HG03432 (cell line): ENCODE results near the gene GRM4.
"Not testable (repeated sequence)": the region's sequence is repeated elsewhere in the genome, so short reads cannot be mapped to it uniquely, and the experiment has no call there.

Experiments used
- ATAC-seq: cut with Tn5 transposase; IDR thresholded peaks from one replicate; pipeline ENCODE4 v1.9.1; 2021; ENCODE audit warnings: mild to moderate bottlenecking, moderate library complexity; ENCODE audit not compliant: unreplicated experiment

GRM4 gene

GRCh38 chr6:34146021-34146782 lies at the start of gene GRM4:
GRM4 (minus strand) TSS chr6:34146087; CDS start chr6:34133496, 12,591 bp downstream.
- no peak for ATAC-seq

DNA sequence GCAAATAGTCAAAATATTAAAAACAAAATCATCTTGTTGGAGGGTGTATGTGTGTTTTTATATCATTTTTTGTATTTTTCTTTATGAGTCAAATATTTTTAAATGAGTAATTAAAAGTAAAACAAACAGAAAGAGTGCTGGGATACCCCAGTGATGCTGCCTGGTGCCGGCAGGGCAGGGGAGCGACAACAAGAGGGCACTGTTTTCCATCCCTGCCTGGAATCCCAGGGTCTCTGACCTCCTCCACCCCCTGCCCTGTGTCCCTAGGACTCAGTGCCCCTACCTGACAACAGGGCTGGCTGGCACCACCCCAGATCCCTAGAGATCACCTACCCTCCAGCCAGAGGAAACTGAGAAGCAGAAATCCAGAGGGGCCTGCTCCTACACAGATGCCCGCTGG lies 48.9 kb upstream of the GRM4 start:
- ATAC-seq: no peak

- ATAC-seq: no peak
Observed at GRCh38 chr6:34190504-34191122, 44.7 kb upstream of the GRM4 start.

GRCh38 chr6:34189806-34190503 lies 44.1 kb upstream of the GRM4 start:
- no peak for ATAC-seq

GRCh38 chr6:34184726-34185125 lies 38.8 kb upstream of the GRM4 start:
- ATAC-seq: not testable (repeated sequence)

GRCh38 chr6:34182751-34183531 lies 37.1 kb upstream of the GRM4 start:
- ATAC-seq: no peak

DNA sequence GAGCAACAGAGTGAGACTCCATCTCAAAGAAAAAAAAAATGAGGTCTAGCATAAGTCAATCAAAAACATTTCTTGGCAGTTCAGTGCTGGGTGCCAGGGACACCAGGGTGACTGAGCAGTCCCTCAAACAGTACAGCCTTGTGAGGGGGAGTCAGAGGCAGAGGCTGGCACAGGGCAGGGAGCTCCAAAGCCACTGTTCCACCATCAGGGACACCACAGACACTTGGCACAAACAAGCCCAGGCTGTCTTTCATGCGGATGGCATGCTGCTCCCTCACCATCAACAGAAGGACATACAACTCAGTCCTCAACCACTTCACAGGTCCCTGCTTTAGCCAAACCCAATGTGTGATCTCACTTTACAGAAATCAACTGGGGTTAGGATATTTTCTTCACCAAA lies 36.0 kb upstream of the GRM4 start:
- no peak for ATAC-seq

GRCh38 chr6:34179106-34179720 lies 33.3 kb upstream of the GRM4 start:
- no peak for ATAC-seq

DNA sequence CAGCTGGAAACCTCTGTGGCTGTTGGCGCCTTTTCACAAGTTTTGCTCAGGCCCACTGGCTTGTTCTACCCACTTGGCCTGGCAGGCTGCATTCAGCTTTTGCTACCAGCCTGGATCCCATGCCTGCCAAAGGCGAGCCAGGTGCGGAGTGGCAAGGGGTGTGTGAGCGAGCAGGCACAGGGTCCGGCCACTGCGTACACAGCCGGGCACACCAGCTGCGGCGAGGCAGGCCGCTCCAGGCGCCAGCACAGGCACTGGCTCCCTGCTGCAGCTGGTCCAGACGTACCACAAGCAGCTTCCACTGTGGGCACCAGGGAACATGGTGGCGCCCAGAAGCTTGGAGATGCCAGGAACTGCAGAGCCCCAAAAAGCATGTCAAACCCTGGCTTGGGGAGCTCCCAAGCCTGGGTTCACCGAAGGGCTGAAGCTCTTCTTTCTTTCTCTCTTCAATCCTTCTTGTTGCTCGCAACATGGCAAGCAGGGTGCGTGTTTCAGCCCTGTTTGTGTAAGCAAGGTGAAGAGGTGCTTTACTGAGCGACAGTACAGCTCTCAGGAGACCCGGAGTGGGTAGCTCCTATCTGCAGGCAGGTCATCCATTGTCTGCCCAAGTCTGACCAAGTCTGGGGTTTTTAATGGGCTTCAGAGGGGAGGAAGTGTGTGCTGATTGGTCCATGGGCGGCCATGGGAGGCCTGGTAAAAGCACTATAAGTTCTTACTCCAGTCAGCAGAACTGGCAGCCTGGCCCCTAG lies 32.6 kb upstream of the GRM4 start:
- no peak for ATAC-seq

DNA sequence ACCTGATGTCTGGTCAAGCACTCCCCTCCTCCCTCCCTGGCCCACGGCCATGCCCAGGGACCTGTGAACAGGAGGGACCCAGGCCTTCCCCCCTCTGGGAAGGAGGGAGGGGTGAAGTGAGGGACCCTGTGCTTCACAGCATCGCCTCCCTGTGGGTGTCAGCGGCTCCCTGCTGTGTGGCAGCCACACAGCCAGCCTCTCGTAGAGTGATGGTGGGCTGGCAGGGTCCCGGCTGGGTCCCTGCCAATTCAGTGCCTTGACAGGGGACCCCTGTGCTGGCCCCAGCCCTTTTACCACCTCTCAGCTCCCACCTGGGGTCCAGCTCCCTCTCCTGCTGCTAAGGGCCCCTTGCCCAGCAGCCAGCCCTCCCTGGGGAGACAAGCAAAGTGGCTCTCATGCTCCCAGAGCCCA lies 31.3 kb upstream of the GRM4 start:
- no peak for ATAC-seq

GRCh38 chr6:34176261-34177031 lies 30.6 kb upstream of the GRM4 start:
- no peak for ATAC-seq

DNA sequence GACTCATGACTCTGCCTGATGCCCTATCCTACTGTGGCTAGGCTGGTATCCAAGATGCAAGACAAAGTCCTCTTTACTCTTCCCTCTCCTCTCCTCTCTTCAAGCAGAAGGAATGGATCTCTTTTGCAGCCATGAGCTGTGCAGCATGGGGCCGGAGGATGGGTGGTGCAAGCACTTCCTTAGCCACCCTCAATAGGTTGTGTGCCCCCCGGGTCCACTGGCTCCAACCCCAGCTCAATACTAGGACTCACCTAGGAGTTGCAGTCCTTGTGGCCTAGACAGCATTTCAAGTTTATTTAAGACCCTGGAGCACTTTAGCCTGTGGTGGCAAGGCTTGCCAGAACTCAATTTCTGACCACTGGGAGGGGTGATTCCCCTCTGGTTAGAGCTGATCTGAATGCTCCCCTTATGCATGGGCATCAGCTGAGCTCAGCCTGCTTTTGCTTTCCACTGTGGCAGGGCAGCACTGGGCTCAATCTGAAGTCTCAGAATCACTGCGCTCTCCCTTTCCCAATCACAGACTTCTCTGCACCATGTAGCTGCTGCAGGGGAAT lies 29.0 kb upstream of the GRM4 start:
- ATAC-seq: no peak

GRCh38 chr6:34172961-34173775 lies 27.3 kb upstream of the GRM4 start:
- ATAC-seq: no peak

DNA sequence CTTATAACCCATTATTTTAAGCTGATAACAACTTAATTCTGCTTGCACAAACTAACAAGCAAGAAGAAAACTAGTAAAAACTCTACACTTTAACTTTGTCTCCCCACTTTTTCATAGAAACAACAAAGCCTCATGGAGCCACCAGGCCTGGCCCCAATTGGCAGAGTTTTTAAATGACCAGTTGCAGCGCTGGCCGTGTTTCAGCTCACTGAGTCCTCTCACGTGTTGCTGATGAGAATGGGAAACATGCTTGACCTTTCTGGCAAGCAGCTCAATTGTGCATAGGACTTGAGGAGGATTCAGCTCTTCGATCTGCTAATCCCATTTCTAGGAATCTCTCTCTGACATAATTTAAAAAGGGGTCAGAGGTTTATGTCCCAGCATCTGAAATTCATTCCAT lies 24.5 kb upstream of the GRM4 start:
- ATAC-seq: no peak

DNA sequence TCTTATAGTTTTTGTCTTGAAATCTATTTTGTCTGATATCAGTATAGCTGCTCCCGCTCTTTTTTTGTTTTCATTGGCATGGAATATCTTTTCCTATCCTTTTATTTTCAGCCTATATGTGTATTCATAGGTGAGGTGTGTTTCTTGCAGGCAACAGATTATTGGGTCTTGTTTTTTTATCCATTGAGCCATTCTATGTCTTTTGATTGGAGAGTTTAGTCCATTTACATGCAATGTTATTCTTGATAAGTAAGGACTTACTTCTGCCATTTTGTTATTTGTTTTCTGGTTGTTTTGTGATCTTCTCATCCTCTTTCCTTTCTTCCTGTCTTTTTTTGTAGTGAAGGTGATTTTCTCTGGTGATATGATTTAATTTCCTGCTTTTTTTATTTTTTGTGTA lies 24.0 kb upstream of the GRM4 start:
- no peak for ATAC-seq

DNA sequence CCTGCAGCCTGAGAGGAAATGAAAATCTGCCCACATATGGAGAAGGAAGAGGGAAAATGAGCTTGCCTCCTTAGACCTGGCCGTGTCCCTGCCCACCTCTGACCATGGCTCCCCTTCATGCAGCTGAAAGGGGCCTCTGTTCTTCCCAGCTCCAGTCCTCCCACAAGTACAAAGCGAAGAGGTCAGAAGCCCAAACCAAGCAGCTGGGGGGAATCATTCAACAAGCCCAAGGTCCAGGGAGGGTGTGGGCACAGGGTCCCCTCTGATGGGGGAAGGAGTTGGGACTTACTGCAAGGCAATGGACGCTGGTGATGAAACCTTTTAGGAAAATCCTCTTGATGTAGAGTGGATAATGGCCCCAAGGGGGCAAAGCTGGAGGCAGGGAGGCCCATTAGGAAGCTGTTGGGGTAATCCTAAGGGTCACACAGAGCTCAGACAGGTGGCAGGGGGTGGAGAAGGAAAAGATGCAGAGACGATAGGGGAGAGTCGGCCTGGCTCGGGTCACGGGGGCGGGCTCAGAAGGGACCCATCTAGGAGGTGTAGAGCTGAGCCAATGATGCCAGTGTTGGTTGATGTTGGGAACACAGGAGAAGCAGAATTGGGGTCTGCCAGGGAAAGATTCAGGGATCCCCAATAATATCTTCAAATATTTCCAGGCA lies 16.1 kb upstream of the GRM4 start:
- ATAC-seq: no peak

GRCh38 chr6:34159844-34160243 lies 14.0 kb upstream of the GRM4 start:
- no peak for ATAC-seq

- ATAC-seq: no peak
Observed at GRCh38 chr6:34158876-34159275, 13.0 kb upstream of the GRM4 start.
